NCI-H1092 (cell line): Measurements from ENCODE around the gene KCP.

Experiments
- DNase-seq: peaks from one replicate; lab custom pipeline; 2025; lab: John Stamatoyannopoulos, UW

Gene KCP

GRCh38 chr7:128841171-128841690 is 69.3 kb downstream of the KCP start:
- DNase-seq, result no peak

GRCh38 chr7:128840326-128841170 is 70.0 kb downstream of the KCP start:
- no peak for DNase-seq

GRCh38 chr7:128839751-128840177 is 70.7 kb downstream of the KCP start:
- no peak for DNase-seq

- no peak for DNase-seq
These were observed 71.4 kb downstream of the KCP start for GRCh38 chr7:128838981-128839731.

GRCh38 chr7:128838109-128838779 is 72.3 kb downstream of the KCP start:
- DNase-seq, result no peak

- DNase-seq, result no peak
These were observed 73.0 kb downstream of the KCP start for GRCh38 chr7:128837521-128837921.

- no peak for DNase-seq
These were observed 73.7 kb downstream of the KCP start for GRCh38 chr7:128836729-128837348.

- no peak for DNase-seq
These were observed 74.5 kb downstream of the KCP start for GRCh38 chr7:128835790-128836641.

GRCh38 chr7:128835231-128835751 is 75.2 kb downstream of the KCP start:
- no peak for DNase-seq

GRCh38 chr7:128833946-128834325 is 76.6 kb downstream of the KCP start:
- DNase-seq, result no peak

GRCh38 chr7:128833148-128833945 is 77.2 kb downstream of the KCP start:
- DNase-seq, result peak; percentile 18

- DNase-seq, result no peak
These were observed 77.7 kb downstream of the KCP start for GRCh38 chr7:128832880-128833147.

- DNase-seq, result no peak
These were observed 78.3 kb downstream of the KCP start for GRCh38 chr7:128831994-128832879.

GRCh38 chr7:128831178-128831993 is 79.1 kb downstream of the KCP start:
- DNase-seq, result no peak

- DNase-seq, result no peak
These were observed 80.0 kb downstream of the KCP start, which contains the start of gene FLNC for GRCh38 chr7:128830231-128831177. Gene FLNC, plus strand, starts transcription at chr7:128830406. Its CDS starts 232 bp downstream, at chr7:128830638.

- no peak for DNase-seq
These were observed 80.9 kb downstream of the KCP start for GRCh38 chr7:128829391-128830166.
